ENCODE data around the gene SATB1. TPM values are rescaled to one million over a fixed set of nuclear protein-coding genes. Genes with fewer than 3 reads are reported as not detected.
"Not testable (repeated sequence)": the region's sequence is repeated elsewhere in the genome, so short reads cannot be mapped to it uniquely, and the experiment has no call there.

SATB1 gene
- total RNA-seq, 1 donor from 2014 or later: 30.2 TPM

DNA sequence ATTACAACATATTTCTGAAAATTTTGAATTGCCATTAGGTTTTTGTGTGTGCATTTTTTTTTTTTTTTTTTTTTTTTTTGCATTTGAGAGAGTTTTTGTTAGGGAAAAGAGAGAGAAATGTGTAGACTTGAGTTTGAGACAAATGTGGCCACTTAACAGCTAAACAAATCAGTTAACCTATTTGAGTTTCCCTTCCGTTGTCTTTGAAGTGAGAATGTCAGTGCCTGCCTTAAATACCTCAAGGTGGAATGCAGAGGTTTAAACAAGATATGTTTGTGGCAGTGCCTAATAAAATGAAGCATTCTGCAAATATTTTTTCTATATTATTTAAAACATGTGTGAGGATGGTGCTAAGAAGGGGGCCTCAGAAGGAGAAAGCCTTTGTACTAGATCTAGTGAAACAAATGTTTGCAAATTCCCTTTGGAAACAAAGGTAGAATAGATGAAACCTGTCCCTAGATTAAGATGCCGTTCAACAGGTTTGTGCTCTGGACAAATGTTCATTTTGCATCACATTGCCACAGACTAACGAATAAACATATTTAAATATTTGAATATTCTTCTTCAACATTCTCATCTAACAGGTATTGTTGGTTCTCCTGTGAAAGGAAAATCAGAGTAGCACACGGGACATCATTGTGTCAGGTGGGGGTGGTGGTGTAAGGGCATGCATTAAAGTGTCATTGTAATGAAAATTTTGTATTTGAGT is 80.7 kb downstream of the SATB1 start:
- H3K27me3 ChIP-seq (ENCODE audit: low read depth): no peaks in the 10 kb centered on the region
- peaks cover 16% of the 10 kb centered on the region for H3K36me3 ChIP-seq
- TF ChIP-seq, protein P1, sequence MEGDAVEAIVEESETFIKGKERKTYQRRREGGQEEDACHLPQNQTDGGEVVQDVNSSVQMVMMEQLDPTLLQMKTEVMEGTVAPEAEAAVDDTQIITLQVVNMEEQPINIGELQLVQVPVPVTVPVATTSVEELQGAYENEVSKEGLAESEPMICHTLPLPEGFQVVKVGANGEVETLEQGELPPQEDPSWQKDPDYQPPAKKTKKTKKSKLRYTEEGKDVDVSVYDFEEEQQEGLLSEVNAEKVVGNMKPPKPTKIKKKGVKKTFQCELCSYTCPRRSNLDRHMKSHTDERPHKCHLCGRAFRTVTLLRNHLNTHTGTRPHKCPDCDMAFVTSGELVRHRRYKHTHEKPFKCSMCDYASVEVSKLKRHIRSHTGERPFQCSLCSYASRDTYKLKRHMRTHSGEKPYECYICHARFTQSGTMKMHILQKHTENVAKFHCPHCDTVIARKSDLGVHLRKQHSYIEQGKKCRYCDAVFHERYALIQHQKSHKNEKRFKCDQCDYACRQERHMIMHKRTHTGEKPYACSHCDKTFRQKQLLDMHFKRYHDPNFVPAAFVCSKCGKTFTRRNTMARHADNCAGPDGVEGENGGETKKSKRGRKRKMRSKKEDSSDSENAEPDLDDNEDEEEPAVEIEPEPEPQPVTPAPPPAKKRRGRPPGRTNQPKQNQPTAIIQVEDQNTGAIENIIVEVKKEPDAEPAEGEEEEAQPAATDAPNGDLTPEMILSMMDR (IDR thresholded peaks at IDR 0.05): no peak
- intact Hi-C loops (cut with DNase I): no loop called here
- ATAC-seq: no peak
- H3K27ac ChIP-seq: no peak overlapping the region
- no peaks in the 10 kb centered on the region for H3K4me1 ChIP-seq
- no peak for DNase-seq
- H3K4me3 ChIP-seq: no peak overlapping the region
- no peaks in the 10 kb centered on the region for H3K9me3 ChIP-seq

DNA sequence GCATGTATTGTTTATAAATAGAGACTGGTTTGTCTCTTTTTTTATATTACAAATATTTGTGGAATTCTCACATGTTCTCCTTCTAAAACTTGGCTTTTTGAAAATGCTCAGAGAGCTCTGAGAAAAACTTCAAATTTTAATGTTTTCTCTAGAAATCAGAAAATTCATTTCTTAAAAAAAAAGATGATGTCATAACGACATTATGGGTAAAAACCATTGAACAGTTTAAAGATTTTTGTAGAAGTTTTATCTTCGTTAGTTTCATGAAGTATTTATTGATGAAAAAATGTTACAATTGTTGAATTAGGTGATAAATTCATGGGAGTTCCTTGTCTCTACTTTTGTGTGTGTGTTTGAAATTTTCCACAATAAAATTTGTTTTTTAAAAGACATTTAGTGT is 81.3 kb downstream of the SATB1 start:
- no peak for ATAC-seq
- Histone ChIP-seq H3K27ac (no peak overlapping the region), H3K27me3 (ENCODE audit: low read depth) (no peaks in the 10 kb centered on the region), H3K4me3 (no peak overlapping the region), H3K9me3 (no peaks in the 10 kb centered on the region), H3K36me3 (peaks cover 9% of the 10 kb centered on the region), H3K4me1 (no peaks in the 10 kb centered on the region)
- DNase-seq: no peak
- intact Hi-C loops (cut with DNase I): no loop called here
- TF ChIP-seq, protein P1 (IDR thresholded peaks at IDR 0.05): no peak

DNA sequence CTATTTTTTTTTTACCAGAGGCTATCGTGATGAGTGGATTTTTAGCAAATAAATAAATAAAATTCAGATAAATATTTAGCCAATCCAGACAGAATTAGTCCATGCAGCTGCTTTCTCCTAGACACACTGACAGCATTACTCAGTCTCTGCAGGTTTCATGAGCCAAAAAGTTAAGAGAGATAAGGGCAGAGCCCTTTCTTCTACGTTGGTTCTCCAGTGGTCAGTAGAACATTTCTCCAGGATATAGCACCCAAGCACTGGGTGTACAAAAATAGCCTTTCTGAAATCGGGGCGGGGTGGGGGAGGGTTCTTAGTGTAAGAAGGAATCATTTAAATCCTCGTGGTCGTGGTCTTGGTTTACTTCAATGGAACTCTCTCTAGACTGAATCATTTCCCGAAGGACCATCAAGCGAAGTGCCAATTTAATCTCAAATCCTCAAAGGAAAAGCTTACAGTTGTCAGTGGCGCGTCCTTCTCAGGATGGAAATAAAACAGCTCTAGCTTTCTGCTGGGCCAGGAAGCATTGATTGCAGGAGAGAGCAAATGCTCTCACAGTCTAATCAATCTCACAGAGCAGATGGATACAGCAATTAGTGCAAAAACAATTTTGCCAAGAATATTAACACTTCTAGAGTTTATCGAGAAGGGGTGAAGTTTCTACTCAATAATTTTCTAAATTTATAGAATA is 86.2 kb downstream of the SATB1 start:
- no peak for ATAC-seq
- Histone ChIP-seq H3K9me3 (no peaks in the 10 kb centered on the region), H3K27me3 (ENCODE audit: low read depth) (no peaks in the 10 kb centered on the region), H3K4me3 (no peak overlapping the region), H3K27ac (no peak overlapping the region), H3K36me3 (no peaks in the 10 kb centered on the region), H3K4me1 (no peaks in the 10 kb centered on the region)
- DNase-seq: no peak
- TF ChIP-seq, protein P1 (IDR thresholded peaks at IDR 0.05): no peak
- intact Hi-C loops (cut with DNase I): no loop called here

DNA sequence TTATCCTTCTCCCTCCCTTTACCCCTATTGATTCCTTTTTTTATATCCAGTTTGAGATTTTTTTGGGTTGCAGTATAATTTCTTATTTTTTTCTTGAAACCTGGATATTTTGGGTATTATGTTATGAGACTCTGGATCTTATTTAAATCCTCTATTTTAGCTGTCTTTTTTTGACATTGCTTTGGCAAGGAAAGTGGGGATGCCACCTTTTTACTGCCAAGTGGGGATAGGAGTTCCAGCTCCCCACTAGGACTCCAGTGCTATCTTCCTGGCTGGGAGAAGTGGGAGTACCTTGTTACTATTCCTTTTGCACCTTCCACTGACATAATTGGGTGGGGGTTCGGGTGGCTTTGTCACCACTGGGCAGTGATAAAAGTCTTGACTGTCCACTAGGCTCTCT is 87.9 kb downstream of the SATB1 start:
- Histone ChIP-seq H3K4me1 (no peaks in the 10 kb centered on the region), H3K36me3 (no peaks in the 10 kb centered on the region), H3K27me3 (ENCODE audit: low read depth) (no peaks in the 10 kb centered on the region), H3K27ac (no peak overlapping the region), H3K9me3 (no peaks in the 10 kb centered on the region), H3K4me3 (no peak overlapping the region)
- ATAC-seq (no peak), DNase-seq (no peak)
- TF ChIP-seq, protein P1 (IDR thresholded peaks at IDR 0.05): no peak
- intact Hi-C loops (cut with DNase I): no loop called here

DNA sequence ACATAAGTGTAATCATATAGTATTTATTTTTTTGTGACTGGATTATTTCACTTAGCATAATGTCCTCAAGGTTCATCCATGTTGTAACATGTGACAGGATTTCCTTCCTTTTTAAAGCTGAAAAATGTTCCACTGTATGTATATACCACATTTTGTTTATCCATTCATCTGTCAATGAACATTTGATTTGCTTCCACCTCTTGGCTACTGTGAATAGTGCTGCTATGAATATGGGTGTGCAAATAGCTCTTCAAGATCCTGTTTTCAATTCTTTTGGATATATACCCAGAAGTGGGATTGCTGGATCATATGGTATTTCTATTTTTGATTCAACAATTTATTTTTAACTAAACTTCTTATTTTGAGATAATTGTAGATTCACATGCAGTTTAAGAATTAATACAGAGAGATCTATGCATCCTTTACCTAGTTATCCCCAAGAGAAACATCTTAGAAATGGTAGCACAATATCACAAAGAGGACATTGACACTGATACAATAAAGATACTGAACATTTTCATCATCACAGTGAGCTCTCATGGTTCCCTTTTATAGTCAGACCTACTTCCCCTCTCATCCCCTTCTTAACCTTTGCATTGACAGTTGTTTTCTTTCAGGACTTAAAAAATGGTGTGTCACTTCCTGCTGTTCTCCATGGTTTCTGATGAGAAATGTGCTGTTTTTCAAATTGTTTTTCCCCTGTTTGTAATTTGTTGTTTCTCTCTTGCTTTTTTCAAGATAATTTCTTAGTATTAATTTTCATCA is 90.1 kb downstream of the SATB1 start:
- intact Hi-C loops (cut with DNase I): no loop called here
- TF ChIP-seq, protein P1 (IDR thresholded peaks at IDR 0.05): no peak
- H3K4me3 ChIP-seq: no peak overlapping the region
- no peaks in the 10 kb centered on the region for H3K4me1 ChIP-seq
- DNase-seq (no peak), ATAC-seq (no peak)
- H3K27ac ChIP-seq: no peak overlapping the region
- no peaks in the 10 kb centered on the region for H3K36me3 ChIP-seq
- no peaks in the 10 kb centered on the region for H3K27me3 ChIP-seq (ENCODE audit: low read depth)
- H3K9me3 ChIP-seq: no peaks in the 10 kb centered on the region

DNA sequence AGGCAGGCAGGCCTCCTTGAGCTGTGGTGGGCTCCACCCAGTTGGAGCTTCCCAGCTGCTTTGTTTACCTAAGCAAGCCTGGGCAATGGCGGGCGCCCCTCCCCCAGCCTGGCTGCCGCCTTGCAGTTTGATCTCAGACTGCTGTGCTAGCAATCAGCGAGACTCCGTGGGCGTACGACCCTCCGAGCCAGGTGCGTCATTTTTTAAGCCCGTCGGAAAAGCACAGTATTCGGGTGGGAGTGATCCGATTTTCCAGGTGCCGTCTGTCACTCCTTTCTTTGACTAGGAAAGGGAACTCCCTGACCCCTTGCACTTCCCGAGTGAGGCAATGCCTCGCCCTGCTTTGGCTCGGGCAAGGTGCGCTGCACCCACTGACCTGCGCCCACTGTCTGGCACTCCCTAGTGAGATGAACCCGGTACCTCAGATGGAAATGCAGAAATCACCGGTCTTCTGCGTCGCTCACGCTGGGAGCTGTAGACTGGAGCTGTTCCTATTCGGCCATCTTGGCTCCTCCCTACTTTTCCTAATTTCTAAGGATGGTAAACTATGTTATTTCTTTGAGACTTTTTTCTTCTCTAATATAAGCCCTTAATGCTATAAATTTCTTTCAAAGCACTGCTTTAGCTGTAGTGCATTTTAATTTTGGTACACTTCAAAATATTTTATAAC is 94.2 kb downstream of the SATB1 start:
- DNase-seq; H3K4me3 ChIP-seq; H3K4me1 ChIP-seq; H3K9me3 ChIP-seq; intact Hi-C loops (cut with DNase I); H3K27ac ChIP-seq; H3K36me3 ChIP-seq; ATAC-seq; H3K27me3 ChIP-seq (ENCODE audit: low read depth): not testable (repeated sequence)
